Right lobe of liver (tissue), 6 donors: ENCODE data around the gene CFAP57. TPM values are rescaled to one million over a fixed set of nuclear protein-coding genes. Genes with fewer than 3 reads are reported as not detected.

Experiments
- ATAC-seq, 4 donors: fragments of 200-7000 bp; cut with Tn5 transposase; one replicate each; pipeline ENCODE4 v1.9.1; 2020; ENCODE audit warnings: mild to moderate bottlenecking in 4 of 4, moderate library complexity in 4 of 4
- DNase-seq, 3 donors: peaks; one replicate each; pipeline ENCODE4 v3.0.0-alpha.2; 2020
- H3K27ac ChIP-seq, 3 donors: fragments of 200-600 bp; one replicate each; pipeline ENCODE4 v1.8.0; 2022
- H3K27me3 ChIP-seq, 2 donors: fragments of 200-600 bp; one replicate each; pipeline ENCODE4 v1.8.0; 2022
- H3K36me3 ChIP-seq, 4 donors: fragments of 200-600 bp; sonication (generic) in 1 of 4; one replicate each; pipeline versions ENCODE4 v1.5.1 to v1.8.0; 2017 to 2022; ENCODE audit warnings: control low read depth in 1 of 4
- H3K4me1 ChIP-seq, 4 donors: fragments of 200-600 bp; sonication (generic) in 1 of 4; one replicate each; pipeline versions ENCODE4 v1.5.1 to v1.8.0; 2017 to 2022; ENCODE audit warnings: control low read depth in 1 of 4
- H3K4me3 ChIP-seq, 3 donors: fragments of 200-600 bp; one replicate each; pipeline ENCODE4 v1.8.0; 2022
- H3K9me3 ChIP-seq, 4 donors: fragments of 200-600 bp; sonication (generic) in 1 of 4; one replicate each; pipeline versions ENCODE4 v1.5.1 to v1.8.0; 2017 to 2022; ENCODE audit warnings: control low read depth in 1 of 4
- CTCF ChIP-seq, 4 donors: fragments of 200-600 bp in 3 of 4; fragments of 450-650 bp in 1 of 4; IDR thresholded peaks; one replicate each; pipeline versions ENCODE4 v1.5.1 to v1.8.0; 2016 to 2022; ENCODE audit warnings: antibody characterized with exemption in 4 of 4, mild to moderate bottlenecking in 2 of 4
- POLR2A ChIP-seq: fragments of 450-650 bp; IDR thresholded peaks from one replicate; pipeline ENCODE4 v1.6.1; 2017; ENCODE audit warnings: antibody characterized with exemption, mild to moderate bottlenecking
- WGBS: methylation state at CpG from one replicate; pipeline ENCODE4 v1.1.6; 2018; ENCODE audit warnings: low coverage, low lambda C conversion rate; ENCODE audit not compliant: insufficient coverage; ENCODE audit errors: missing lambda C conversion rate; 5-methylcytosine and 5-hydroxymethylcytosine counted together
- intact Hi-C, 2 donors: fragments of 100-400 bp; cut with DNase I; formaldehyde crosslinking; loops; one replicate each; pipeline versions ENCODE4 v1.11.2 to v1.14.1; 2022
- total RNA-seq, 6 experiments: library from RNA; depleted of rRNA in 2 of 6; stranded (reverse); fragments of >200 nt in 2 of 6; fragmentation: NEBNext Ultra II Directional in 3 of 6; extraction: Animal tissue kit (Norgen Biotek cat#: 25700) in 3 of 6; gene quantifications; one replicate each; pipeline versions ENCODE4 v1.1.0 to v1.2.4, GENCODE V29; 2016 to 2023
- donor health status: DM: no; HTN: yes; CAD: no.
- donor health status: DM: no; HTN: no; CAD: no.
- donor health status: DM: no; HTN: no; CAD: no.
- donor health status: DM: no; HTN: yes; CAD: no.
- donor health status: DM: no; HTN: yes; CAD: no.

Gene CFAP57
- total RNA-seq, 6 experiments from 2014 or later = not detected

DNA sequence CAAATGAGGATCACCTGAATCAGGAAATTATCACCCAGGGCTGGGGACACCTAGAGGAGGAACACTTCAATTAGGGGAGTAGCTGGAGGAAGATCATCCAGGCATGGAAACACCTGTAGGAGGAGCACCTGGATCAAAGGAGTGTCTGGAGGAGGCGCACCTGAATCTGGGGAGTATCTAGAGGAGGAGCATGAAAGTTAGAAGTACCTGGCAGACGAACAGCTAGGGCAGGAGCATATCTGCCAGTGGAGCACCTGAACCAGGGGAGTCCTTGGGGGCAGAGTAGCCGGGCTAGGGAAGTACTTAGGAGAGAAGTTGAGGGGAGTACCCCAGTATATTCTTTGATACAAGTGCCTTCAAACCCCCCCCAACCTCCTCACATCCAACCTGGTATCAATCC lies 111.9 kb downstream of the CFAP57 start:
- Histone ChIP-seq H3K36me3 (no peaks in the 10 kb centered on the region), H3K27ac (no peak overlapping the region), H3K9me3 (no peaks in the 10 kb centered on the region), H3K4me3 (no peak overlapping the region), H3K4me1 (peaks cover 0 to 38% (median 13%) of the 10 kb centered on the region in 4 donors), H3K27me3 (no peaks in the 10 kb centered on the region)
- intact Hi-C loops = no loop called here
- TF ChIP-seq POLR2A (no peak), CTCF (IDR thresholded peaks at IDR 0.05) (no peak)
- peak in 1 of 3 donors; percentile 22 for DNase-seq
- WGBS = 100% methylated on average over 1 of the region's 3 CpGs
- no peak for ATAC-seq

DNA sequence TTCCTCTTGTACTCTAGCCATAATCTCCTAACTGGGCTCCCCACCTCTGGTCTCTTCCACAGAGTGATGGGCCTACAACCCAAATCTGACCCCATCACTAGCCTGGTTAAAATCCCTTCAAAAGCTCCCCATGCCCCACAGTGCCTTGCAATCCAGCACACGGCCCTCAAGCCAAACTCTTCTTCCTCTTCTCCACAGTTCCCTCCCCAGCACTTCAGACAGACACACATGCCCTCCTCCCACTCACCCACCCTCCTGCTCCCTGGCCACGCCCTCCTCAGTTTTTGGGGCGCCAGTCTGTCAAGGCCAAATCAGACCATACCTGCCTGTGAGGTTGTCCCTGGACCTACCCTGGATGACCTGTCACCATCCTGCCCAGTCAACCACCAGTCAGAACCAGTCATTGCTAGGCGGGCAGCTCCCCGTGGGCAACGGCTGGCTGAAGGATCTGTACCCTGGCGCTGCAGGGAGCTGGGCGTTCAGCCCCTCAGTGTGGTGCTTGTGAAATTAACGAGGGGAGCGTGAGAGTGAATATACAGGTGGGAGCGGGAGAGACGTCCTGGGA lies 112.5 kb downstream of the CFAP57 start:
- Histone ChIP-seq H3K27me3 (no peaks in the 10 kb centered on the region), H3K36me3 (no peaks in the 10 kb centered on the region), H3K9me3 (no peaks in the 10 kb centered on the region), H3K27ac (peak overlapping the region in 1 of 3 donors; percentile 1), H3K4me1 (peaks cover 0 to 33% (median 13%) of the 10 kb centered on the region in 4 donors), H3K4me3 (no peak overlapping the region)
- intact Hi-C loops = no loop called here
- ATAC-seq = no peak
- TF ChIP-seq POLR2A = no peak
- TF ChIP-seq CTCF (IDR thresholded peaks at IDR 0.05) = no peak
- peak in 2 of 3 donors; percentile 16 to 27 for DNase-seq
- WGBS = 80% methylated on average over 5 of the region's 12 CpGs

- H3K4me1 ChIP-seq = peaks cover 0 to 33% (median 13%) of the 10 kb centered on the region in 4 donors
- WGBS = 50% methylated on average over 16 of the region's 19 CpGs
- ATAC-seq (peak; percentile 34 to 73 (median 52)), DNase-seq (peak; percentile 65 to 77 (median 70))
- intact Hi-C loops = no loop called here
- no peaks in the 10 kb centered on the region for H3K36me3 ChIP-seq
- H3K27ac ChIP-seq = peak within 1 kb of the TSS in 1 of 3 donors; percentile 1
- TF ChIP-seq CTCF (IDR thresholded peaks at IDR 0.05) (peak; percentile 19 to 33 (median 28)), POLR2A (no peak)
- H3K9me3 ChIP-seq = no peaks in the 10 kb centered on the region
- no peaks in the 10 kb centered on the region for H3K27me3 ChIP-seq
- peak within 1 kb of the TSS in 2 of 3 donors; percentile 24 to 33 for H3K4me3 ChIP-seq
Measured at GRCh38 chr1:43285269-43285990, 113.3 kb downstream of the CFAP57 start, which contains the start of gene C1orf210. Gene C1orf210, minus strand, starts transcription at chr1:43285581. Its CDS starts 2,311 bp downstream, at chr1:43283270.

DNA sequence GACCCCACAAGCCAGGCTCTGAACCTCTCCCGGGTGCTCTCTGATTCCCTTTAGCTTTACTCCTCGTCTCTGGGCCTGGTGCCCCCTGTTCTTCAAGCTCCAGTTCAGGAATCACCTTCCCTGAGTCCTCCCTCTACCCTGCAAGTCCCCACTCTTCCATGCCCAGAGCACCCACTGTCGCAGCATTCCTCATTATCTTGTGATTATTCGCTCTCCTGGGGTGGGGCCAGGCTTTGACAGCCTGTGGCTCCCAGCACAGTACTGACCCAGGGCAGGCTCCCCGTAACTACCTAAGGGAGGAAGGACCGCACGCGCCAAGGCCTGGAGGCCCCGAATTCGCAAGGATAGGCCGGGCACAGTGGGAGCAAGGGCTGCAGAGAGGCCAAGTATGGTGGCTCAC lies 114.0 kb downstream of the CFAP57 start:
- Histone ChIP-seq H3K27me3 (no peaks in the 10 kb centered on the region), H3K4me1 (peaks cover 0 to 30% (median 13%) of the 10 kb centered on the region in 4 donors), H3K36me3 (no peaks in the 10 kb centered on the region), H3K27ac (no peak overlapping the region), H3K9me3 (no peaks in the 10 kb centered on the region), H3K4me3 (no peak overlapping the region)
- ATAC-seq (no peak), DNase-seq (peak in 2 of 3 donors; percentile 10 to 49)
- TF ChIP-seq CTCF (IDR thresholded peaks at IDR 0.05) (no peak), POLR2A (no peak)
- intact Hi-C loops = no loop called here
- WGBS = 74% methylated on average over 4 of the region's 11 CpGs
